ENCODE data around the gene NRXN2. TPM values are rescaled to one million over a fixed set of nuclear protein-coding genes. Genes with fewer than 3 reads are reported as not detected.
A peak's percentile ranks its signal among the peaks of the same experiment; 100 is the strongest.

NRXN2 gene
- 10 to 100 TPM; 32.6 to 40.1 TPM for total RNA-seq
- polyA plus RNA-seq (ENCODE audit: insufficient read depth, low read depth, low replicate concordance) = 46.8 TPM
- long read RNA-seq, donor 1, partial matches to known transcripts = 5 of 15 reads
- long read RNA-seq, donor 1, other reads (novel, unspliced or antisense) = 6 of 15 reads
- long read RNA-seq, donor 2, partial matches to known transcripts = 0 of 6 reads
- long read RNA-seq, donor 2, other reads (novel, unspliced or antisense) = 0 of 6 reads

DNA sequence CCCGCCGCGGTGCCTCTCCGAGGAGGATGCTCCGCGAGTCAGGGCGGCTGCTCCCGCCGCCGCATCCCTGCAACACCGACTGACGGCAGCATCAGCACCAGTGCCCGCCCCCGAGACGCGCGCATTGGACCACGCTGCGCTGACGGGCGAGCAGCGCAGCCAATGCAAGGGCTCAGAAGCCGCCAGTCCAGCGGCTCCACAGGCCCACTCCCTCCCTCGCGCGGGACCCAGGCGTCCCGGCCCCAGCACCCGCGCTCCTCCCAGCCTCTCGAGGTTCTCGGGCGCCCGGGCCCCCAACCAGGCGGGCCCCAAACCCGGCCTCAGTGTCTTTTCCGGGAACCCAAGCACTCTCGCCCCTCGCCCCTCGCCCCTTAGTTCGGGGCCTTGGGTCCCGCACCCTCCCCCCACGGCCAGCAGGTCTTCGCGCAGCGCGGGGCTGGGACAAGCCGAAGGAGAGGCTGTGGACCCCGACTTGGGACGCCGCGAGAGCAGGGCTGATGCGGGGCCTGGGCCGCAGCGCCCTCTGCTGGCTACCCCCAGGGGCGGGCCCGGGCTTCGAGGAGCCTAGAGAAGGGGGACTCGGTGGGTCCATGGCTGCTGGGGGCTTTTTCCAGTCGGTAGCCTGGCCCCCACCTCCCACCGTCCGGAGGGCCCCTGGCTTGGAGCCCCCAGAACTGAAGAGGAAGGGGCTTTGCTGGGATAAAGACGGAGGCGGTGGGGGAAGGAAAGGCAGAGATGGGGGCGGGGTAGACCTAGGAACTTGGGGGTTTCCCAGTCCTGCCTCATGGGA is at the start of gene NRXN2:
NRXN2 (minus strand) TSS at position 81 of the 790 bp plus-strand sequence. CDS start 9,498 bp downstream, outside the sequence.
- Histone ChIP-seq H3K27me3 (no peaks in the 10 kb centered on the region), H3K9me3 (no peaks in the 10 kb centered on the region), H3K4me1 (peaks cover 8% of the 10 kb centered on the region), H3K36me3 (ENCODE audit: low read depth, missing control alignments) (no peaks in the 10 kb centered on the region), H3K27ac (peak within 1 kb of the TSS; percentile 12 to 84), H3K4me3 (peak within 1 kb of the TSS; percentile 69 to 71)
- peak; percentile 91 for DNase-seq
- WGBS, 2 donors = 3 to 12% methylated on average over 8 to 59 of the region's 66 CpGs
- no peak for TF ChIP-seq POLR2A (IDR thresholded peaks at IDR 0.05)
- TF ChIP-seq, protein P1, sequence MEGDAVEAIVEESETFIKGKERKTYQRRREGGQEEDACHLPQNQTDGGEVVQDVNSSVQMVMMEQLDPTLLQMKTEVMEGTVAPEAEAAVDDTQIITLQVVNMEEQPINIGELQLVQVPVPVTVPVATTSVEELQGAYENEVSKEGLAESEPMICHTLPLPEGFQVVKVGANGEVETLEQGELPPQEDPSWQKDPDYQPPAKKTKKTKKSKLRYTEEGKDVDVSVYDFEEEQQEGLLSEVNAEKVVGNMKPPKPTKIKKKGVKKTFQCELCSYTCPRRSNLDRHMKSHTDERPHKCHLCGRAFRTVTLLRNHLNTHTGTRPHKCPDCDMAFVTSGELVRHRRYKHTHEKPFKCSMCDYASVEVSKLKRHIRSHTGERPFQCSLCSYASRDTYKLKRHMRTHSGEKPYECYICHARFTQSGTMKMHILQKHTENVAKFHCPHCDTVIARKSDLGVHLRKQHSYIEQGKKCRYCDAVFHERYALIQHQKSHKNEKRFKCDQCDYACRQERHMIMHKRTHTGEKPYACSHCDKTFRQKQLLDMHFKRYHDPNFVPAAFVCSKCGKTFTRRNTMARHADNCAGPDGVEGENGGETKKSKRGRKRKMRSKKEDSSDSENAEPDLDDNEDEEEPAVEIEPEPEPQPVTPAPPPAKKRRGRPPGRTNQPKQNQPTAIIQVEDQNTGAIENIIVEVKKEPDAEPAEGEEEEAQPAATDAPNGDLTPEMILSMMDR (IDR thresholded peaks at IDR 0.05) = peak; percentile 89 to 98 (median 92)
- intact Hi-C loops (cut with DNase I; ENCODE audit: low total_unique reads) = loop anchor here (10.0 kb wide), 1 partner anchor 179 kb away; no protein-coding TSS in a partner anchor

DNA sequence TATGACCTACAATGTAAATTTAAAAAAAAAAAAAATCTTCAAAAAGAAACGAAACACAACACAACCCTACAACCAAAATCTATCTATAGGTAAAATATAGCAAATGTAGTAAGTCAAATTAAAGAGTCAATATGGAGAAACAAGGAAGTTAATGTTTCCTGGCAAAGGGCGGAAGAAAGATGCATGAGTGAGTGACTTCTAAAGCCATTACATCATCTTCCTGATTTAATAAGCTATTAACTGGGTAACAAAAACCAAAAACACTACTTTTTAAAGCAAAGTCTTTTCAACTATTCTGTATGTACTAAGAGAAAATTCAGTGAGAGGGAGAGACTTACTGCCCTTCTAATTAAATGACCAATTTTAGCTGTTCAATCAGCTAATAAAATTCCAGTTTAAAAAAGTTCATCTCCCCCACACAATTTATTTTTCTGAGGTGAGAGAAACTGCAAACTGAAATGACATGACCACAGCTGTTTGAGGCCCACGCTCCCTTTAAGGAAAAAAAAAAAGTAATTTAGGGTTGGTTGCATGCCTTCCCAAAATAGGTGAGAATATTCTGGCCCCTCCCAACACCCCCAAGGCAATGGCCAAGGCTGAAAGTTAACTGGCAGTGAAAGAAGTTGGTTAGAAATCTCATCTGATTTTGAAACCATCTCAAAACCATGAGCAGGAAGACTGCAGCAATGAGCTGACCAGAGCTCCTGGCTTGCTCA is 49.5 kb upstream of the NRXN2 start:
- DNase-seq = no peak
- Histone ChIP-seq H3K4me3 (no peak overlapping the region), H3K27ac (peak overlapping the region in 1 of 2 donors; percentile 46), H3K36me3 (ENCODE audit: low read depth, missing control alignments) (no peaks in the 10 kb centered on the region), H3K4me1 (peaks cover 46% of the 10 kb centered on the region), H3K27me3 (no peaks in the 10 kb centered on the region), H3K9me3 (no peaks in the 10 kb centered on the region)
- WGBS, 2 donors = 72% methylated on average over 3 of the region's 3 CpGs
- no peak for TF ChIP-seq POLR2A (IDR thresholded peaks at IDR 0.05)
- TF ChIP-seq, protein P1 (IDR thresholded peaks at IDR 0.05) = no peak
- intact Hi-C loops (cut with DNase I; ENCODE audit: low total_unique reads) = no loop called here

DNA sequence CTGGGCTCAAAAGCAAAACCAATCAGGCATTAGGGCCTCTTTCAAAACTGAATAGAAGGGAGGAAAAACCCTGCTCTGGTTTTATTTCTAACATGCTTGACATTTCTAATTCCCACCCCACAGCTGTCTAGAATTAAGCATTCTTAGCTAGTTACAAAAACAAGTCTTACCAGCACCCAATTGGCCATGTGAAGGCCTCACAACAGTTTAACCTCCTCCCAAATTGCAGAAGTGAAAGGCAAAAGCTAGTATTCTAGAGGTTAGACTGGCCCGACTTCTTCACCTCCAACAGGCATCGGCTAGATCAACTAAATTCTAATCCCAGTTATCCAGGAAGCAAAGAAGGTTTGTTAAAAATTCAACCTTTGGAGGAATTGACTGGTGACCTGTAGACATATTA is 48.9 kb upstream of the NRXN2 start:
- Histone ChIP-seq H3K4me3 (no peak overlapping the region), H3K9me3 (no peaks in the 10 kb centered on the region), H3K27me3 (no peaks in the 10 kb centered on the region), H3K4me1 (peaks cover 49% of the 10 kb centered on the region), H3K36me3 (ENCODE audit: low read depth, missing control alignments) (no peaks in the 10 kb centered on the region), H3K27ac (peak overlapping the region in 1 of 2 donors; percentile 46)
- 85 to 91% methylated on average over 2 of the region's 2 CpGs for WGBS, 2 donors
- DNase-seq = no peak
- no peak for TF ChIP-seq POLR2A (IDR thresholded peaks at IDR 0.05)
- TF ChIP-seq, protein P1 (IDR thresholded peaks at IDR 0.05) = no peak
- intact Hi-C loops (cut with DNase I; ENCODE audit: low total_unique reads) = no loop called here

DNA sequence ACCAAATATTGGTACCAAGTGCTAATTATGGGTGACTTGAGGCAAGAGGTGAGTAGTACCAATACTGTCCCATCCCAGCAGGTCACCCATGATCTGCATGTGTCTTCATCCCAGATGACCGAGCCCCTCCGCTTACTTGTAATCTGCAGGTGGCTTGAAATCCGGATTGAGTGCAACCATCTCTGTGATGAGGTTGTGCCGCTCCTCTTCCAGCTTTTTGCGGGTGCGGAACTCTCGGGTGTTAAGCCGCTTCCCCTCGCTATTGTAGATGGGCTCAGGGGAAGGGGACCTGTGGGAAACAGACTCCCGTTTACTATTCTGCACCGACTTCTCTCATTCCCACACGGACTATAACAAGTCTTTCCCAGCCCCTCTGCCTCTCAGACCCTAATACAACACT is 47.1 kb upstream of the NRXN2 start:
- 91 to 92% methylated on average over 12 of the region's 12 CpGs for WGBS, 2 donors
- Histone ChIP-seq H3K4me3 (no peak overlapping the region), H3K27ac (no peak overlapping the region), H3K36me3 (ENCODE audit: low read depth, missing control alignments) (no peaks in the 10 kb centered on the region), H3K4me1 (peaks cover 37% of the 10 kb centered on the region), H3K27me3 (no peaks in the 10 kb centered on the region), H3K9me3 (no peaks in the 10 kb centered on the region)
- intact Hi-C loops (cut with DNase I; ENCODE audit: low total_unique reads) = no loop called here
- TF ChIP-seq, protein P1 (IDR thresholded peaks at IDR 0.05) = no peak
- no peak for TF ChIP-seq POLR2A (IDR thresholded peaks at IDR 0.05)
- DNase-seq = no peak
